GM15510 (cell line): Measurements from ENCODE around the gene NID1.

Experiments
- POLR2A ChIP-seq: IDR thresholded peaks from 3 replicates; pipeline ENCODE4 v1.6.1; 2011; ENCODE audit warnings: borderline replicate concordance; ENCODE audit not compliant: insufficient read length; ENCODE audit errors: extremely low read depth

Gene NID1

DNA sequence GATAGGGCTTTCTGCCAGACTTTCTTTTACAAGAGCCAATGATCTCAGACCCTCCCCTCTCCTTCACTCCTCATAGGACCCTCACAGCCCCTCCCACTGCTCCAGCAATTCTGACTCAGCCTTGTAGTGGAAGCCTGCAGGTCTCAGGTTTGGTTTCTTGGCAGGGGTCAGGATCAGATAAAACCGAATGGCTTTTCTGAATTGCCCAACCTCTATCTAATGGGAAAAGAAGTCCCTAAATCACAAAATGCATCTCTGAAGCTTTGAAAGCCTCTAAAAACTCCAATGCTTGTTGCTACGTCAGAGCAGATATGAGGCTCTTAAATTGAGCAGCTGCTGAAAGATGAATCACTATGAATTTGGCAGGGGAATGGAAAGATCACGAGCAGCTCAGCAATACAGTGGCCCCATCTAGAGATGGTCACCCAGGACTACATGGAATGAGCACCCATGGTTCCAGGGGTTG, 74.5 kb downstream of the NID1 start:
- TF ChIP-seq POLR2A = no peak

DNA sequence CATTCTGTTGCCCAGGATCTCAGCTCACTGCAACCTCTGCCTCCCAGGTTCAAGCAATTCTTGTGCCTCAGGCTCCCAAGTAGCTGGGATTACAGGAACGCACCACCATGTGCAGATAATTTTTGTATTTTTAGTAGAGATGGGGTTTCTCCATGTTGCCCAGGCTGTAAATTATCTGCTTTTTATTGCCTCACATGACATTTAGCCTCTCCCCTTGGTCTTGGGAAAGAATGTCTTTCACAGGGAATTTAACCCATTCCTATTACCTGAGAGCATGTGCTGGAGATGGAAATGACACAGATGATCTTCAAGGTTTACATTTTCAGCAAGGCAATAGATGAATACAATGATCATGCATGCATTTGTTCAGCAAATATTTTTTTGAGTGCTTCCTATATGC, 75.8 kb downstream of the NID1 start:
- no peak for TF ChIP-seq POLR2A

- no peak for TF ChIP-seq POLR2A
Measured at GRCh38 chr1:235986869-235987268, 78.0 kb downstream of the NID1 start.

- TF ChIP-seq POLR2A = no peak
Measured at GRCh38 chr1:235984041-235984825, 80.7 kb downstream of the NID1 start.

GRCh38 chr1:235980976-235981375, 83.9 kb downstream of the NID1 start:
- no peak for TF ChIP-seq POLR2A

DNA sequence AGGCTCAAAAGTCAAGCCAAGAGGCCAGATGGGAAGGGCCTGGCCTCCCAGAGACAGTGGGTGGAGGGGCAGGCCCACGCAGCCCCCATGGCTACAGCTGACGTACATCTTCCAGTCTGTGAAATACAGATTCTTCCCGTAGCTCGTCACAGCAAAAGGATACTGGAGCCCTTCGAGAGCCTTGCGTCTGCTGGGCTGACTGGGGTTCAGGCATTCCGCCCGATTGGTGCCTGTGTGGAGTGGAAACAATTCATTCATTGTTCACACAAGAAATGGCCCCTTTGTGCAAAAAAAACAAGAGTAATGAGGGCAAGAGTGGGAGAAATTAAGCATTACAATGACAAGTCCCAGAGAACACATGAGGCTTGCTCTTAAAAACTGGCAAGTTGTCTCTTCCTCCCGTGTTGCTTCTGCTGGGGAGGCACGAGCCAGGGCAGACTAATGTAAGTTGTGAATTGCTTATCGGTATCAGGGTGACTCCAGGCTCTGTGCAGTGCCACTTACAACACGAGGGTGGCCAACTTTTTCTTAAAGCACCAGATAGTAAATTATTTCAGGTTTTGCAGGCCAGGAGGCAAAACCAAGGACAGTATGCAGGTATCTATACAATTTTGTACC, 85.1 kb downstream of the NID1 start:
- no peak for TF ChIP-seq POLR2A

GRCh38 chr1:235979176-235979575, 85.7 kb downstream of the NID1 start:
- TF ChIP-seq POLR2A = no peak

DNA sequence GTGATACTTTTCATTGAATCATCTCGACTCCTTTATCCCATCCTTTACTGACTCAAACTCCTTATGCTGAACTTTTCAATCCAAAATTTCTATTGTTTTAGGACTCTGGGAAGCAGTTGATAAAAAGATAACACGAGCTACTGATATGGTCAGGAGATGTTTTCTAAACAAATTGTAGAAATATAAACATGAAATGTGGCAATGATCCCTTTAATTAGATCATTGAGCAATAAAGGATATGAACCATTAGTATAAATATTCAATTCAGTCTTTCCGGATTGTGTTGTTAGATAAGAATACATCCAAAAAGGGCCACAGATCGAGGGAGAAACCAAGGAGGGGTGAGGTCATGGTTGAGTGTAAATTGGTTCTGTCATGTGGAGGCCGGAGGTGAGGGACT, 88.4 kb downstream of the NID1 start:
- TF ChIP-seq POLR2A = no peak

GRCh38 chr1:235974616-235975015, 90.3 kb downstream of the NID1 start:
- no peak for TF ChIP-seq POLR2A

GRCh38 chr1:235972311-235972689, 92.6 kb downstream of the NID1 start:
- TF ChIP-seq POLR2A = no peak

DNA sequence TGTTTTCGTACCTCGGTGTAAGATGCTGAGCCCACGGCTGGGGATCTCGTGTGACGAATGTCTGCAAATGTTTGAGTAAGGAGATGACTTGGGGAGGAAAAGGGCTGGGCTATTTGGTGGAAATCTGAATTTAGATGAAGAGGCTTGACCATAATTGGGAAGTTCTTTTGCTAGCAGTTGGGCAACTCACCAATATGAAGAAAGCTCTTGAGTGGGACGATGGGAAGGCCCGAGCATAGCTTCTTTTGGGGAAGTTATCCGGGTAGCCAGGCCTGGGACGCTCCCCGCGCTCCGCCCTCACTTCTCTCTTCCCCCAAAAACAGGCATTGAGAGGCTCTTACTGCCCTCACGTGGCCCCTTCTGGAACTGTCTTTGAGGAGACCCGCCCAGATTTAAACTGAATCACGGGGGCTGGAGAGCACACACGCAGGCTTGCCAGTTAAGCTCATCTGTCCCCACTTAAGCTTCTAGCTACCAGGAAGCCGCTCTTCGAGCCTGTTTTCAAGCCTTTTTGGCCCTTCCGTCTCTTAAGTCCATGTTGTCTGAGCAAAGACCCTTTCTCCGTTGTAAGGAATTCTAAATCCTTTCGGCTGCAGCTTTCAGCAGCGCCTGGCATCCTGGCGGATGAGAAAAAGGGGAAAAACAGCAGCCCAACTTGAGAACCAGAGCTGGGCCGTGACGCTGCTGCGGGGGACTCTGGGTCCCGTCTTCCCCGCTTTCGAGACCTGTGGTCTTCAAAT, 93.1 kb downstream of the NID1 start:
- peak; percentile 59 for TF ChIP-seq POLR2A

- TF ChIP-seq POLR2A = no peak
Measured at GRCh38 chr1:235971020-235971419, 93.9 kb downstream of the NID1 start.

DNA sequence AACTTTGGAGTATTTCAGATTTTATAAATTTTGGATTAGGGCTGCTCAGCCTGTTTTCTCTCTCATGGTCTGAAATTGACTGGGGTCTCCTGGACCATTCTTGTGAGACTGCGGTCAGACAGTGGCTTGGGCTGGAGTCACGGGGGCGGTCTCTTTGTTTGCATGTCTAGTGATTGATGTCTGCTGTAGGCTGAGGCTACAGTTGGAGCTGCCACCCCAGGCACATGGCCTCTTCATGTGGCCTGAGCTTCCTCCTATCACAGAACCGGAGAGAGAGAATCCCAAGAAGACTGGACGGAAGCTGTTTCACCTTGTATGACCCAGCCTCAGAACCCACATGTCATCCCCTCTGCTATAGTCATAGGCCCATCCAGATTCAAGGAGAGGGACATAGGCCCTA, 96.1 kb downstream of the NID1 start:
- TF ChIP-seq POLR2A = no peak

- TF ChIP-seq POLR2A = no peak
Measured at GRCh38 chr1:235960809-235961208, 104.1 kb downstream of the NID1 start.

GRCh38 chr1:235958021-235958420, 106.9 kb downstream of the NID1 start:
- TF ChIP-seq POLR2A = no peak
